HG03520 (cell line): Measurements from ENCODE around the gene PTPRN2.

Source experiments
- ATAC-seq: cut with Tn5 transposase; IDR thresholded peaks from one replicate; pipeline ENCODE4 v1.9.1; 2021; ENCODE audit warnings: mild to moderate bottlenecking, moderate library complexity; ENCODE audit not compliant: unreplicated experiment

The PTPRN2 gene

DNA sequence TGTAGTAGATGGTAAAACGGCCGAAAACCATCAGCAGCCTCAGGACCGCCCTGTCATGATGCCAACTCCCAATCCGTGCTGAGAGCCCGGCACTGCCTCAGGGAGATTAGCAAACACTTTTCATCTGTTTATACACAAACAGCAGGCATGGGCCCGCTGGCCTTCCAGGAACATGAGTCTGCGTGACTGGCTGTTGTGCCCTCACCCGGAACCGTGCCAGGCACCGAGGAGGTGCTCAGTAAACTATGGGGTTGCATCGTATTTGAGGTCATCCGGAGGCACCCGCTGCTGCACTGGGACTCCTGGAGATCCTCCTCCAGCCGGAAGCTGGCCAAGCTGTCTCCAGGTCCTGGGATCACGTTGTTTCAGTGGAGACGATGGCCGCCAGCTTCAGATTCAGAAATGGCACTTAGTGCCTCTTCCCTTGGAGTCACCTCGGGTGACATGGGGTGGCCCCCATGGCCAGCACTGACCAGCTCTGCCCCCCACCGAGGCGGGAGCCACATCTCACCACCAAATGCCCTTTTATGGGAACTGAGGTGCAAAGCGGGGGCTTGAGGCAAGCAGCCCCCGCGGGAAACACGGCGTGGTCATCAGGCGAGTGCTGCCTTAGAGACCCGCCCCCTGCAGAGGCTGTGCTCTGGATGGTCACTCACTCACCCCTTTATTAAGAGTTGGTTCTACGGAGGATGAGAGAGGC is 585.9 kb downstream of the PTPRN2 start:
- no peak for ATAC-seq

DNA sequence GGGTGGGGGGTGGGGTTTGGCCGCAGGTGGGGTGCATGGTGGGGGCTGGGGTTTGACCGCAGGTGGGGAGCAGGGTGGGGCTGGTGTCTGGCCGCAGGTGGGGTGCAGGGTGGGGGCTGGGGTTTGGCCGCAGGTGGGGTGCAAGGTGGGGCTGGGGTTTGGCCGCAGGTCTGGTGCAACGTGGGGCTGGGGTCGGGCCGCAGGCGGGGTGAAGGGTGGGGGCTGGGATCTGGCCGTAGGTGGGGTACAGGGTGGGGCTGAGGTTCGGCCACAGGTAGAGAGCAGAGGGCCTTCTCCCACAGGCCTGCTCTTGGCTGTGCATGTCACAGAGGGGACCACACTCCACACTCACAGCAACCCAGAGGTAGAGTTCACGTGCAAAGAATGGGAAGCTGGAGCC is 586.6 kb downstream of the PTPRN2 start:
- ATAC-seq = no peak

GRCh38 chr7:158000160-158000559 is 587.5 kb downstream of the PTPRN2 start:
- no peak for ATAC-seq

GRCh38 chr7:157998884-157999552 is 588.6 kb downstream of the PTPRN2 start:
- ATAC-seq = no peak

- ATAC-seq = no peak
Observed at GRCh38 chr7:157997471-157997870, 590.2 kb downstream of the PTPRN2 start.

GRCh38 chr7:157997080-157997440 is 590.6 kb downstream of the PTPRN2 start:
- ATAC-seq = no peak

DNA sequence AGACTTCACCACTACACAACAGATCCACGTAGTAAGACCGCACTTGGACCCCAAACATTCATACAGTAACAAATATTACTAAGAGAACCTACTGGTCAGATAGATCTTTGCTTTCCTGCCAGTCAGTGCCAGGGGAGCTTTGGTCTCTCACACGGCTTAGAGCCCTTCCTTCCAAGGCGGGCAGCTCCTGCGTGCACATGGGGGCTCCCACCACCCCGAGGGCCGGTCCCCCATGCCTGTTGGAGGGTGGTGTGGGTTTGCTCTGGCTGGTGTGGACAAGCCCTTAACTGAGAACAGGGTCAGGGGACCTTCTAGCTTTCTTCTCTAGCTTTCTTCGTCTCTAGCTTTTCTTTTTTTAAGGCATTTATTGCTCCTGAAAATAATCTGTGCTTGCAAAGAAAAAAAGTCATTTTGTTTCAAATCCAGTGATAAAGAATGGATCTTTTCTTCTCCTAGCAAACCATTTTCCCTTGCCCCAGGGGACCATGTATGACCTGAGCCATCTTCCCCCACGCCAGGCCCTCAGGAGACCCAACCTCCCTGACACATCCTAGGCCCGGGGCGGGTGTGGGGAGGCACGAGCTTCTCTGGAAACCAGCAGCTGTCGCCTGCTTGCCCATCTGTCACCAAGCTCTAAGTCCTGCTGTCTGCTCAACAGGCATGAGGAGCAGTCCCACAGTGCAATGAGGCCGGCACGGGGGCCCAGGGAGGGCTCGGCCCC is 591.1 kb downstream of the PTPRN2 start:
- no peak for ATAC-seq

- no peak for ATAC-seq
Observed at GRCh38 chr7:157995815-157996214, 591.8 kb downstream of the PTPRN2 start.

DNA sequence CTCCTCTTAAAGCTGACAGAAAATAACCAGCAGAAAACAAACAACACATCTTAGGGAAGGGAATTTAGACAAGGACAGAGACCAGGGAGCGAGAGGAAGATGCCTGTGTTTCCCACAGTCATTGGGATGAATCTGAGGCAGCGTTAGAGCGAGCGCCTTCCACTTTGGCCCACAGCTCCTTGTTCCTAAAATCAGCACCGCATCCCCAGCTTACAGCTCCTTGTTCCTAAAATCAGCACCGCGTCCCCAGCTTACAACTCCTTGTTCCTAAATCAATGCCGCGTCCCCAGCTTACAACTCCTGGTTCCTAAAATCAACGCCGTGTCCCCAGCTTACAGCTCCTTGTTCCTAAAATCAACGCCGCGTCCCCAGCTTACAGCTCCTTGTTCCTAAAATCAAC is 593.3 kb downstream of the PTPRN2 start:
- ATAC-seq = no peak

DNA sequence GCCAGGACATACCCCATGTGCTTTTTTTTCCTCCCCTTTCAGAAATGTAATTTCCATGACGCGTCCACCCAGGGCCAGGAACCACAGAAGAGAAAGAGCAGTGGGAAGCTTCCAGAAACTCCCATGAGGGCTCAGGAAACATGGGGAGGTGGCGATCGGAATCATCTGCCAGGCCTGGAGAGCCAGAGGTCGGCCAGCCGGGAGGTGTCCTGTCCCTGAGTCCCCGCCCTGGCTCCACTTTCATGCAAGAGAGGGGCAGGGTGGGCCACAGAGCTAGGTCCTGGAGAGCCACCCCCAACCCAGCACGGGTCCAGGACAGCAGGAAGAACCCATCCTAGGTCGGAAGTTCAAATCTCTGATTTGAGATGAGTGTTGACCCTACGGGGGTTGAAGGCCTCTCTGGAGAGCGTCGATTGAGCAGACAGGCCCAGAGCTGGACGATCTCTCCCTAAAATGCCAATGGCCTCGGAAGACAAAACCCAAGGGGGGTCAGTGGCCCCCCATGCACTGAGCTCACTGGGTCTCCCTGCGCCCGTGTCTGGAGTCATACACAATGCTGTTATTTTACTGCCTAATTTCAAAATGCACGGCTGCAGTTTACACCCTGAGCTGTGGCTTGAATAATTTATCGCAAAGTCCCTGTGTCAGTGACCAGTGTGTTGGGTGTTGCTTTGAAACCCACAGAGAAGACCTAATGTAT is 594.1 kb downstream of the PTPRN2 start:
- no peak for ATAC-seq

GRCh38 chr7:157992511-157993160 is 595.0 kb downstream of the PTPRN2 start:
- no peak for ATAC-seq

DNA sequence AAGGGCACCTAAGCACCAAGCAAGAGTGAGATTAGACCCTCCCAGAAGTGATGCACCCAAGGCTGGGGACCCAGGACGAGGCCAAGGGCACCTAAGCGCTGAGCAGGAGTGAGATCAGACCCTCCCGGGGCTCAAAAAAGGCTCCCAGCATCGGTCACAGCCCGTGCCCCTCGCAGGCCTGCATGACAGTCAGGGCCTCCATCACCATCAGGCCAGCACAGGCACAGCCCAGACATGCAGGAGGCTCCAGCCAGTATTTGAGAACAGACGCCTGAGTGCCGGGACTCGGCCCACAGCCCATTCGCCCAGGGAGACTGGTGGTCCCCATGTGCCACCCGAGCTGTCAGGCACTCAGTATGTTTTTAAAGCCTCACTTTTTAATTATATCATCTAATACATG is 595.9 kb downstream of the PTPRN2 start:
- ATAC-seq = no peak

GRCh38 chr7:157991351-157991750 is 596.3 kb downstream of the PTPRN2 start:
- ATAC-seq = no peak

GRCh38 chr7:157990881-157991250 is 596.8 kb downstream of the PTPRN2 start:
- no peak for ATAC-seq

DNA sequence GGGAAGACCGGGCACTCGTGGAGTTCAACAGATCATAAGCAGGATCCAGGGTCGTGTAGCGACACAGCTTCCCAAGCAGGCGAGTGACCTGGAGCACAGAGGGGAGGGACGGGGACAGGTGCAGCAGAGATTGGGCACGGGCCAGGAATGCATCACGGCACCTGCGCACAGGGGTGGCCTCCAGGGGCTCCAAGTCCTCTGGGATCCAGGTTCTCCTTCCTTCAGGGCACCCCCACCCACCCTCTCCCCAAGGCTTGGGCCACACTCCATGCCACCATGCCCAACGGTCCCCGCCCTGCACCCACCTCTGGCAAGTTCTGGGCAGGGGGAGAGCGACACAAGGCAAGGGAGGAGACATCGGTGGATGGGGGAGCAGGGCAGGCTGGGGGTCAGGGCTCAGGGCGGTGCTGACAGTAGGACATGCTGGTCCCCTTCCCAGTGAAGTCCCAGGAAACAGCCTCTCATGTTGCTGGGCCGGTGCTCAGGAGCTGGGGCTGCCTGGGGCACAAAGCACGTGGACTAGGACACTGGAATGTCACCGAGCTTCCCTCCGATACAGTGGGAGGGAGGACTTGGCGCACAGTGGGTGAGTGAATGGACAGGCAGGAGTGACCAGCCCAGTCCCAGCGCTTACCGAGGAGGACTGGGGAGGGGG is 597.3 kb downstream of the PTPRN2 start:
- no peak for ATAC-seq

GRCh38 chr7:157989589-157989988 is 598.0 kb downstream of the PTPRN2 start:
- ATAC-seq = no peak

- ATAC-seq = no peak
Observed at GRCh38 chr7:157987906-157988305, 599.7 kb downstream of the PTPRN2 start.

DNA sequence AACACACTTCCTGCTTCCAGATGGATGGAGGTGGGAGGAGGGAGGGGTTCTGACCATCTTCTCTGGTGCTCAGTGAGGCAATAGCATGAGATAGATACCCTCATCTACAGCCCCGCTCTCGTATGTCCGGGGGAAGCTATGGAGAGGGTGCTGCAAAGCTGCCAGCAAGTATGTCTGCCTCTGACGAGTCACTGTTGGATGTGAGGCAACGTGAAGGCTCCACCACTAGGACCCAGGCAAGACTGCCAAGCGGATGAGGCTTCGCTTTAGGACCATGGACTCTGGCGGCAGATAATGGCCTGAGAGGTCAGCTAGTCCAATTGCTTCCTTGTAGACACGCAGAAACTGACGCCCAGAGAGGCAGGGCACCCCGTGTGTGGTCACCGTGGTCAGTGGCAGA is 601.6 kb downstream of the PTPRN2 start:
- no peak for ATAC-seq

- no peak for ATAC-seq
Observed at GRCh38 chr7:157985636-157986035, 602.0 kb downstream of the PTPRN2 start.

GRCh38 chr7:157984423-157985163 is 603.0 kb downstream of the PTPRN2 start:
- ATAC-seq = no peak
